HEK293 (cell line): Measurements from ENCODE around the gene THOC7.

Source experiments
- KLF16 ChIP-seq: fragments of 450-650 bp; formaldehyde crosslinking; IDR thresholded peaks from 2 replicates; pipeline ENCODE4 v1.5.1; 2017; ENCODE audit warnings: missing biosample characterization, missing genetic modification characterization
- TRIM28 ChIP-seq: IDR thresholded peaks from 2 replicates; pipeline ENCODE4 v1.6.1; 2011; ENCODE audit warnings: low read length, control low read depth, borderline replicate concordance
- ZBTB7A ChIP-seq: fragments of 450-650 bp; formaldehyde crosslinking; IDR thresholded peaks from 2 replicates; pipeline ENCODE4 v1.5.1; 2016; ENCODE audit warnings: low read depth, missing biosample characterization, missing genetic modification characterization
- ZNF132 ChIP-seq: fragments of 450-650 bp; formaldehyde crosslinking; IDR thresholded peaks from 2 replicates; pipeline ENCODE4 v1.5.1; 2017; ENCODE audit warnings: missing biosample characterization, missing genetic modification characterization, borderline replicate concordance
- ZNF24 ChIP-seq: fragments of 450-650 bp; formaldehyde crosslinking; IDR thresholded peaks from 2 replicates; pipeline ENCODE4 v1.5.1; 2016; ENCODE audit warnings: missing biosample characterization, missing genetic modification characterization
- ZNF423 ChIP-seq: fragments of 450-650 bp; formaldehyde crosslinking; IDR thresholded peaks from 2 replicates; pipeline ENCODE4 v1.5.1; 2016; ENCODE audit warnings: missing biosample characterization, missing genetic modification characterization
- ZNF501 ChIP-seq: fragments of 450-650 bp; formaldehyde crosslinking; IDR thresholded peaks from 2 replicates; pipeline ENCODE4 v1.5.1; 2016; ENCODE audit warnings: missing biosample characterization, missing genetic modification characterization
- TF ChIP-seq, protein P1 (sequence below): fragments of 450-650 bp; formaldehyde crosslinking; IDR thresholded peaks from 2 replicates; pipeline ENCODE4 v1.5.1; 2016; ENCODE audit warnings: missing biosample characterization, missing genetic modification characterization
- TF ChIP-seq, protein P2 (sequence below): fragments of 450-650 bp; formaldehyde crosslinking; IDR thresholded peaks from 2 replicates; pipeline ENCODE4 v1.5.1; 2016; ENCODE audit warnings: missing biosample characterization, missing genetic modification characterization

DNA sequence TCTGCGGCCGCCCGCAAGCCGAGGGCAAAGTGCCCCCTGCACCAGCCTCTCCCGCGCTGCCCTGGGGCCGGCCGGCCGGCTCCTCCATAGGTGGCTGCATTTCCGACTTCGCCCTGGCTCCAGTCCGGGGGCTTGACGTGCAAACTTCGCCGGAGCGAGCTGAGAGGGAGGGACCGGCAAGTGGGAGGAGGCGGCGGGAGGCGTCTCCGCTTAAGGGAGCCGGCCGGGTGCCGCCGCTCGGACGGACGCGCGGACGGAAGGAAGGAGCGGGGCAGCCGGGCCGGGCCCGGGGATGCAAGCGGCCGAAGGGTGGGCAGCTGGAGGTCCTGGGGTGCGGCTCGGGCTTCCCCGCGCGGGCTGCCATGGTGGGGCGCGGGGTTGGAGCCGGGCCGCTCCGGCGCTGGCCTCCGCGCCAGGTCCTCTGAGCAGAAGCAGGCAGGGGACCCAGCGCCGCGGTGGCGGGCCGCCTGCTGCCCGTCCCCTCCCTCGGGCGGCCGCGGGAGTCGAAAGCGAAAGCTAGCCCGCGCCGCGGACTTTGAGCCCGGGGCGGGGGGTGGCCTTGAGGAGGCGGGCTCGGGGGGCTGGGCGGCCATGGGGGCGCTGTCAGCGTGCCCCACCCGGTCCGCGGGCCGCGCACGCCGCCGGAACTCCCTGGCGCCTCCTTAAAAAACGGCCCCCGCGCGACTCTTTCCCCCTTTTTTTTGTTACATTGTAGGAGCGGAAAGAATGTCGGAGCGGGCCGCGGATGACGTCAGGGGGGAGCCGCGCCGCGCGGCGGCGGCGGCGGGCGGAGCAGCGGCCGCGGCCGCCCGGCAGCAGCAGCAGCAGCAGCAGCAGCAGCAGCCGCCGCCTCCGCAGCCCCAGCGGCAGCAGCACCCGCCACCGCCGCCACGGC lies 48.5 kb upstream of the THOC7 start, which contains the start of gene SCAANT1:
- TF ChIP-seq, protein P1, sequence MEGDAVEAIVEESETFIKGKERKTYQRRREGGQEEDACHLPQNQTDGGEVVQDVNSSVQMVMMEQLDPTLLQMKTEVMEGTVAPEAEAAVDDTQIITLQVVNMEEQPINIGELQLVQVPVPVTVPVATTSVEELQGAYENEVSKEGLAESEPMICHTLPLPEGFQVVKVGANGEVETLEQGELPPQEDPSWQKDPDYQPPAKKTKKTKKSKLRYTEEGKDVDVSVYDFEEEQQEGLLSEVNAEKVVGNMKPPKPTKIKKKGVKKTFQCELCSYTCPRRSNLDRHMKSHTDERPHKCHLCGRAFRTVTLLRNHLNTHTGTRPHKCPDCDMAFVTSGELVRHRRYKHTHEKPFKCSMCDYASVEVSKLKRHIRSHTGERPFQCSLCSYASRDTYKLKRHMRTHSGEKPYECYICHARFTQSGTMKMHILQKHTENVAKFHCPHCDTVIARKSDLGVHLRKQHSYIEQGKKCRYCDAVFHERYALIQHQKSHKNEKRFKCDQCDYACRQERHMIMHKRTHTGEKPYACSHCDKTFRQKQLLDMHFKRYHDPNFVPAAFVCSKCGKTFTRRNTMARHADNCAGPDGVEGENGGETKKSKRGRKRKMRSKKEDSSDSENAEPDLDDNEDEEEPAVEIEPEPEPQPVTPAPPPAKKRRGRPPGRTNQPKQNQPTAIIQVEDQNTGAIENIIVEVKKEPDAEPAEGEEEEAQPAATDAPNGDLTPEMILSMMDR (tag by site-specific recombination): no peak
- TF ChIP-seq ZNF423 (tag by site-specific recombination): no peak
- 0 out of 2 replicates have a peak, but pooled peaks have one; percentile 19 for TF ChIP-seq KLF16 (tag by site-specific recombination)
- no peak for TF ChIP-seq ZBTB7A
- no peak for TF ChIP-seq ZNF24 (tag by site-specific recombination)
- TF ChIP-seq, protein P2, sequence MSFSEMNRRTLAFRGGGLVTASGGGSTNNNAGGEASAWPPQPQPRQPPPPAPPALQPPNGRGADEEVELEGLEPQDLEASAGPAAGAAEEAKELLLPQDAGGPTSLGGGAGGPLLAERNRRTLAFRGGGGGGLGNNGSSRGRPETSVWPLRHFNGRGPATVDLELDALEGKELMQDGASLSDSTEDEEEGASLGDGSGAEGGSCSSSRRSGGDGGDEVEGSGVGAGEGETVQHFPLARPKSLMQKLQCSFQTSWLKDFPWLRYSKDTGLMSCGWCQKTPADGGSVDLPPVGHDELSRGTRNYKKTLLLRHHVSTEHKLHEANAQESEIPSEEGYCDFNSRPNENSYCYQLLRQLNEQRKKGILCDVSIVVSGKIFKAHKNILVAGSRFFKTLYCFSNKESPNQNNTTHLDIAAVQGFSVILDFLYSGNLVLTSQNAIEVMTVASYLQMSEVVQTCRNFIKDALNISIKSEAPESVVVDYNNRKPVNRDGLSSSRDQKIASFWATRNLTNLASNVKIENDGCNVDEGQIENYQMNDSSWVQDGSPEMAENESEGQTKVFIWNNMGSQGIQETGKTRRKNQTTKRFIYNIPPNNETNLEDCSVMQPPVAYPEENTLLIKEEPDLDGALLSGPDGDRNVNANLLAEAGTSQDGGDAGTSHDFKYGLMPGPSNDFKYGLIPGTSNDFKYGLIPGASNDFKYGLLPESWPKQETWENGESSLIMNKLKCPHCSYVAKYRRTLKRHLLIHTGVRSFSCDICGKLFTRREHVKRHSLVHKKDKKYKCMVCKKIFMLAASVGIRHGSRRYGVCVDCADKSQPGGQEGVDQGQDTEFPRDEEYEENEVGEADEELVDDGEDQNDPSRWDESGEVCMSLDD (tag by site-specific recombination): no peak
- TF ChIP-seq ZNF132 (tag by site-specific recombination): no peak
- no peak for TF ChIP-seq ZNF501 (tag by site-specific recombination)
- no peak for TF ChIP-seq TRIM28
